ENCODE data around the gene MRPS2.
A peak's percentile ranks its signal among the peaks of the same experiment; 100 is the strongest.

Gene MRPS2

DNA sequence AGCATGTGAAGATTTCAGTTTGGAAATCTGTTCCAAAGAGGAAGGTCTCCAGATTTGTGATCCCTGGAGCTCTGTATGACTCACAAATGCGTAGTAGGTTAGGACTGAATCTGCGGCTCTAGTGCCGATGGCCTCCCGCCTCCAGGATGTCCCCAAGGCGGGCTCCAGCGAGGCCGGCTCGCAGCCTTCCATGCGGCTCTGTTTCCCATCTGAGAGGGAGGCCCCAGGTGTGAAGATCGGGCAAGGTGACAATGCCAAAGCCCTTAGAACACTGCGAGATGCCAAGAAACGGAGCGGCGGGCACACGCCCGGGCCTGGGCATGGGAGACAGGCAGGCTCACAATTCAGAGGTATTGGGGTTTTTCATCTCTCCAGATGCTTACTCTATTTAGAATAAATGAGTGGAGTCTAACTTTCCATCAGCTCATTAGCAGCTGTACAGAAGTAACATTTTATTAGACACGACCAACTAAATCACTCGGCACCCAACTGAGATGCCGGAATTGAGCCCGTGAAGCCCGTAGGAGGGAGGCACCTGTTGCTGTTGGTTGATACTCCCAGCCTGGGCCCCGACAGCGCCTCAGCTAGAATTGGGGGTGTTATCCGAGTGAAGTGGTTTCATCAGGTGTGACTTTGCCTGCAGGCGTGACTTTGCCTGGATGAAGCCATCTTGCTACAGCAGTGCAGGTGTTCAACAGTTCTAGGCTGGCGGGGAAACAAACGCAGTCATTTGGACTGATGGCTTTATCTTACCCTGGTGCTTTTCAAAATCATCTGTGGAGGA is 7.4 kb upstream of the MRPS2 start:
- no peaks in the 10 kb centered on the region for H3K27me3 ChIP-seq (replicated peaks; ENCODE audit: control insufficient read depth, insufficient read depth, low read length)
- TF ChIP-seq, protein P1, sequence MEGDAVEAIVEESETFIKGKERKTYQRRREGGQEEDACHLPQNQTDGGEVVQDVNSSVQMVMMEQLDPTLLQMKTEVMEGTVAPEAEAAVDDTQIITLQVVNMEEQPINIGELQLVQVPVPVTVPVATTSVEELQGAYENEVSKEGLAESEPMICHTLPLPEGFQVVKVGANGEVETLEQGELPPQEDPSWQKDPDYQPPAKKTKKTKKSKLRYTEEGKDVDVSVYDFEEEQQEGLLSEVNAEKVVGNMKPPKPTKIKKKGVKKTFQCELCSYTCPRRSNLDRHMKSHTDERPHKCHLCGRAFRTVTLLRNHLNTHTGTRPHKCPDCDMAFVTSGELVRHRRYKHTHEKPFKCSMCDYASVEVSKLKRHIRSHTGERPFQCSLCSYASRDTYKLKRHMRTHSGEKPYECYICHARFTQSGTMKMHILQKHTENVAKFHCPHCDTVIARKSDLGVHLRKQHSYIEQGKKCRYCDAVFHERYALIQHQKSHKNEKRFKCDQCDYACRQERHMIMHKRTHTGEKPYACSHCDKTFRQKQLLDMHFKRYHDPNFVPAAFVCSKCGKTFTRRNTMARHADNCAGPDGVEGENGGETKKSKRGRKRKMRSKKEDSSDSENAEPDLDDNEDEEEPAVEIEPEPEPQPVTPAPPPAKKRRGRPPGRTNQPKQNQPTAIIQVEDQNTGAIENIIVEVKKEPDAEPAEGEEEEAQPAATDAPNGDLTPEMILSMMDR (IDR thresholded peaks at IDR 0.05; ENCODE audit: insufficient read depth, low read length, poor library complexity, severe bottlenecking) = no peak
- no peak for DNase-seq (ENCODE audit: extremely low read depth, insufficient read length)
- no peaks in the 10 kb centered on the region for H3K36me3 ChIP-seq (ENCODE audit: control insufficient read depth, insufficient read depth, low read length)
- H3K4me3 ChIP-seq (replicated peaks; ENCODE audit: low read depth, low read length) = no peak overlapping the region

- no peak overlapping the region for H3K4me3 ChIP-seq (replicated peaks; ENCODE audit: low read depth, low read length)
- no peak for DNase-seq (ENCODE audit: extremely low read depth, insufficient read length)
- TF ChIP-seq, protein P1 (IDR thresholded peaks at IDR 0.05; ENCODE audit: insufficient read depth, low read length, poor library complexity, severe bottlenecking) = no peak
- H3K27me3 ChIP-seq (replicated peaks; ENCODE audit: control insufficient read depth, insufficient read depth, low read length) = no peaks in the 10 kb centered on the region
- no peaks in the 10 kb centered on the region for H3K36me3 ChIP-seq (ENCODE audit: control insufficient read depth, insufficient read depth, low read length)
These were observed 5.5 kb upstream of the MRPS2 start for GRCh38 chr9:135494791-135495559.

GRCh38 chr9:135498381-135499126 is 1.9 kb upstream of the MRPS2 start:
- H3K36me3 ChIP-seq (ENCODE audit: control insufficient read depth, insufficient read depth, low read length) = peaks cover 11% of the 10 kb centered on the region
- H3K27me3 ChIP-seq (replicated peaks; ENCODE audit: control insufficient read depth, insufficient read depth, low read length) = no peaks in the 10 kb centered on the region
- DNase-seq (ENCODE audit: extremely low read depth, insufficient read length) = no peak
- TF ChIP-seq, protein P1 (IDR thresholded peaks at IDR 0.05; ENCODE audit: insufficient read depth, low read length, poor library complexity, severe bottlenecking) = no peak
- no peak overlapping the region for H3K4me3 ChIP-seq (replicated peaks; ENCODE audit: low read depth, low read length)

- H3K36me3 ChIP-seq (ENCODE audit: control insufficient read depth, insufficient read depth, low read length) = peaks cover 19% of the 10 kb centered on the region
- peak; percentile 82 for DNase-seq (ENCODE audit: extremely low read depth, insufficient read length)
- H3K4me3 ChIP-seq (replicated peaks; ENCODE audit: low read depth, low read length) = peak overlapping the region; percentile 95
- no peaks in the 10 kb centered on the region for H3K27me3 ChIP-seq (replicated peaks; ENCODE audit: control insufficient read depth, insufficient read depth, low read length)
- TF ChIP-seq, protein P1 (IDR thresholded peaks at IDR 0.05; ENCODE audit: insufficient read depth, low read length, poor library complexity, severe bottlenecking) = no peak
These were observed 984 bp upstream of the MRPS2 start for GRCh38 chr9:135499326-135500070.

DNA sequence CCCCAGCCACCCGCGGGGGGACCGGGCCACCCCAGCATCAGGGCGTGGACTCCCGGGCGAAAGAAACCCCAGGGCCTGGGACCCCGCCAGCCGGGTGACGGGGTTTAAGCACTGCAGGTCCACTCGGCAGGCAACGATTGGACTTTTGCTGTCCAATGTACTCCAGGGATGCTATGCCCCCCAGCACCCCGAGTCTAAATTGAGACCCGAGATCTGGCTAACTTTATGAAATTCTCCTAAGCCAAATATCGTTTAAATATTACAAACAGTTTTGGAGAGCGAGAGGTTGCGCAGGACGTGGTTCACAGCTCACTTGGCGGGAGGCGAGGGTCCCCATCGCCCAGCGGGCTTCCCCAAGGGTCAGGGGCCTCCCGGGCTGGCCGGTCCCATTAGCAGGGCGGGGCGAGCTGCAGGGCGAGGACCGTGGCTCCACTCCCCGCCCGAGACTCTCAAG is 384 bp upstream of the MRPS2 start:
- DNase-seq (ENCODE audit: extremely low read depth, insufficient read length) = no peak
- Histone ChIP-seq H3K27me3 (replicated peaks; ENCODE audit: control insufficient read depth, insufficient read depth, low read length) (no peaks in the 10 kb centered on the region), H3K36me3 (ENCODE audit: control insufficient read depth, insufficient read depth, low read length) (peaks cover 24% of the 10 kb centered on the region), H3K4me3 (replicated peaks; ENCODE audit: low read depth, low read length) (peak overlapping the region; percentile 95)
- TF ChIP-seq, protein P1 (IDR thresholded peaks at IDR 0.05; ENCODE audit: insufficient read depth, low read length, poor library complexity, severe bottlenecking) = no peak
